Common myeloid progenitor, CD34-positive (primary cell): Measurements from ENCODE around the gene KRTAP10-3.

ENCODE experiments used
- CTCF ChIA-PET: fragments of 350-600 bp; sonication (Branson Sonifier 250); formaldehyde crosslinking; loops from one replicate; lab custom pipeline; 2021; ENCODE audit warnings: antibody characterized with exemption; lab: Charles Lee
- POLR2A ChIA-PET: fragments of 350-600 bp; sonication (Branson Sonifier 250); formaldehyde crosslinking; loops from one replicate; lab custom pipeline; 2021; ENCODE audit warnings: antibody characterized with exemption; lab: Charles Lee
- DNase-seq, 3 donors: peaks; one replicate each; pipeline versions ENCODE4 v3.0.0 to v3.0.0-alpha.2; 2013
- H3K27ac ChIP-seq, 2 experiments: 1 replicate in 1 of 2; 2 replicates in 1 of 2; pipeline ENCODE4 v1.7.0; 2013; ENCODE audit warnings: inconsistent platforms in 2 of 2, low read length in 2 of 2, mild to moderate bottlenecking in 2 of 2, low read depth in 1 of 2, moderate library complexity in 1 of 2; ENCODE audit not compliant: severe bottlenecking in 2 of 2, insufficient read depth in 1 of 2, poor library complexity in 1 of 2
- H3K27me3 ChIP-seq, 5 experiments: replicated peaks in 2 of 5; 1 replicate in 3 of 5; 2 replicates in 2 of 5; pipeline versions ENCODE4 v1.6.1 to v1.7.0; 2013; ENCODE audit warnings: low read length in 4 of 5, mild to moderate bottlenecking in 2 of 5, moderate library complexity in 2 of 5, inconsistent platforms in 1 of 5; ENCODE audit not compliant: insufficient read depth in 5 of 5, control insufficient read depth in 4 of 5
- H3K36me3 ChIP-seq, 4 experiments: 1 replicate in 2 of 4; 2 replicates in 2 of 4; pipeline versions ENCODE4 v1.6.1 to v1.7.0; 2013; ENCODE audit warnings: low read length in 3 of 4, control low read depth in 1 of 4, mild to moderate bottlenecking in 1 of 4; ENCODE audit not compliant: control insufficient read depth in 4 of 4, insufficient read depth in 4 of 4
- H3K4me1 ChIP-seq, 4 experiments: 1 replicate in 3 of 4; 2 replicates in 1 of 4; pipeline versions ENCODE4 v1.6.1 to v1.7.1; 2013; ENCODE audit warnings: low read length in 3 of 4, mild to moderate bottlenecking in 3 of 4, control low read depth in 1 of 4, inconsistent platforms in 1 of 4, moderate library complexity in 1 of 4; ENCODE audit not compliant: control insufficient read depth in 4 of 4, insufficient read depth in 4 of 4; ENCODE audit errors: control extremely low read depth in 1 of 4
- H3K4me3 ChIP-seq, 7 experiments: 1 replicate in 4 of 7; 2 replicates in 3 of 7; pipeline versions ENCODE4 v1.5.1 to v1.7.0; 2013; ENCODE audit warnings: mild to moderate bottlenecking in 7 of 7, low read length in 6 of 7, moderate library complexity in 6 of 7, inconsistent platforms in 2 of 7, low read depth in 2 of 7, control low read depth in 1 of 7; ENCODE audit not compliant: insufficient read depth in 4 of 7, control insufficient read depth in 1 of 7; ENCODE audit errors: extremely low read depth in 1 of 7
- H3K9me3 ChIP-seq, 5 experiments: 1 replicate in 4 of 5; 2 replicates in 1 of 5; pipeline versions ENCODE4 v1.6.1 to v1.7.1; 2013; ENCODE audit warnings: low read length in 4 of 5, mild to moderate bottlenecking in 2 of 5, inconsistent platforms in 1 of 5, low read depth in 1 of 5, moderate library complexity in 1 of 5; ENCODE audit not compliant: control insufficient read depth in 4 of 5, insufficient read depth in 2 of 5; ENCODE audit errors: control extremely low read depth in 1 of 5
- WGBS: methylation state at CpG from one replicate; pipeline ENCODE4 v1.1.5; 2013; ENCODE audit not compliant: insufficient coverage; 5-methylcytosine and 5-hydroxymethylcytosine counted together

The KRTAP10-3 gene

DNA sequence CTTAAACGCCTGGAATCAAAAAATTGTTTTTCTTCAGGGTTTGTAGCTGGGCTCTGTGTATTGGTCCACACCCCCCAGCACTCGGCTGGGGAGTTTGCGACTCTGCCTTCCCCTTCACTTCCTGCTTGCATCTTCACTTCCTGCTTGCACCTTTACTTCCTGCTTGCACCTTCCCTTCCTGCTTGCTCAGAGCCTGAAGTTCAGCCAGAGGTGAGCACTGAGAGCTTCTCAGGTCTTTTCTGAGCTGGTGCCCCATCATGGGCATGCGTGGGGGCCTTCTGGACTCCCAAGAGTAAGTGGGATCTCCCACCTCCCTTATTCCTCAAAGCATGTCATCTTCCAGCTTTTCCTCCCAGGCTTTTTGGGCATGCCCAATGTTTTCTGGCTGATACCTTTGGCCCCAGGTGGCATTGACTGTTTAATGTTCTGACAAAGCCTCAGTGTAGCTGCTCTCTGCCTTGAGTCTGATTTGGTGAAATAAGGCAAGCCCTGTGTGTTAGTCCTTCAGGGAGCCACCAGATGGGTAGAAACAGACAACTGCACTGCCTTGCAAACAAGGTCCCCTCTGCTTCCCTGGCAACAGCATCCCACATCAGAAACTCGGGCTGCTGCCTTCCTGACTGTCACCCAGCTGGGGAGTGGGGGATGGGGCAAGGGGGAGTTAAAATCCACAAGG, 10.8 kb downstream of the KRTAP10-3 start:
- no peak for DNase-seq
- Histone ChIP-seq H3K27ac (no peak overlapping the region), H3K4me1 (no peaks in the 10 kb centered on the region), H3K4me3 (no peak overlapping the region), H3K27me3 (peaks cover 0 to 51% (median 6%) of the 10 kb centered on the region in 5 experiments), H3K9me3 (peaks cover 3 to 18% (median 5%) of the 10 kb centered on the region in 5 experiments), H3K36me3 (no peaks in the 10 kb centered on the region)
- WGBS = 50% methylated on average over 4 of the region's 5 CpGs
- POLR2A ChIA-PET = no interaction called here
- CTCF ChIA-PET = interaction anchor here (1.0 kb wide), 1 partner anchor 11 kb away, joined by 4 read pairs; no protein-coding TSS in a partner anchor

DNA sequence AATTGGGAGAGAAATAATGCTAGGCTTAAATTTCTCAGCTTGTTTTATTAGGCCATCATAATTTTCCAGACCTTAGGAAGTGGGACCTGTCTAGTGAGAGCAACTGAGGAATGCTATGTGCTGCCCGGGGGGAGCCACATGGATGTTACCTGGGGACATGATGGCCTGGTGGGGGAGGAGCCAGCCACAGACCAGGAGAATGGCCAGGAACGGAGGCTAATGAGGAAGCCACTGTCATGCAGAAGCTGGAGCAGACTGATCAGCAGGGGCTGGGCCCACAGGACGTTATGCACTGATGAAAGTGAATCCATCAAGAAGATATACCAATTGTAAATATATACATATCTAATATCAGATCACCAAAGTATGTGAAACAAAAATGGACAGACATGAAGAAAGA, 14.0 kb downstream of the KRTAP10-3 start:
- H3K9me3 ChIP-seq = peaks cover 3 to 18% (median 10%) of the 10 kb centered on the region in 5 experiments
- no peak overlapping the region for H3K27ac ChIP-seq
- ChIA-PET POLR2A (no interaction called here), CTCF (no interaction called here)
- H3K4me3 ChIP-seq = no peak overlapping the region
- H3K36me3 ChIP-seq = no peaks in the 10 kb centered on the region
- H3K27me3 ChIP-seq = peaks cover 0 to 39% (median 10%) of the 10 kb centered on the region in 5 experiments
- no peaks in the 10 kb centered on the region for H3K4me1 ChIP-seq
- DNase-seq = no peak
- WGBS = 100% methylated on average over 1 of the region's 3 CpGs

DNA sequence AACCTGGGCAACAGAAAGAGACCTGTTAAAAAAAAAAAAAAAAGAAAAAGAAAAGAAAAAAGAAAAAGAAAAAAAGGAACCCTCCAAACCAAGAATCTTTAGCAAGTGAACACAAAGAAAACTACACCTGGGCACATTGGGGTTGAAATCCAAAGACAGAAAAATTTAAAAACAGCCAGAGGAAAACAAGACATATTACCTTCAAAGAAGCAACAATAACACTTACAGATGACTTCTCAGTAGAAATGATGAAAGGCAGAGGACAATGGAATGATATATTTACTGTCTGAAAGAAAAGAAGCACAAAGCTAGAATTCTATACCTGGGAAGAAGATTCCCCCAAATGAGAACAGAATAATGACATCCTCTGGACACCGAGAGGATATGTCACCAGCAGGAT, 15.9 kb downstream of the KRTAP10-3 start:
- Histone ChIP-seq H3K27ac (no peak overlapping the region), H3K4me1 (no peaks in the 10 kb centered on the region), H3K4me3 (no peak overlapping the region), H3K36me3 (no peaks in the 10 kb centered on the region), H3K27me3 (peaks cover 0 to 20% (median 4%) of the 10 kb centered on the region in 5 experiments), H3K9me3 (peaks cover 3 to 15% (median 8%) of the 10 kb centered on the region in 5 experiments)
- CTCF ChIA-PET = no interaction called here
- DNase-seq = no peak
- POLR2A ChIA-PET = no interaction called here
- 100% methylated on average over 1 of the region's 1 CpG for WGBS

DNA sequence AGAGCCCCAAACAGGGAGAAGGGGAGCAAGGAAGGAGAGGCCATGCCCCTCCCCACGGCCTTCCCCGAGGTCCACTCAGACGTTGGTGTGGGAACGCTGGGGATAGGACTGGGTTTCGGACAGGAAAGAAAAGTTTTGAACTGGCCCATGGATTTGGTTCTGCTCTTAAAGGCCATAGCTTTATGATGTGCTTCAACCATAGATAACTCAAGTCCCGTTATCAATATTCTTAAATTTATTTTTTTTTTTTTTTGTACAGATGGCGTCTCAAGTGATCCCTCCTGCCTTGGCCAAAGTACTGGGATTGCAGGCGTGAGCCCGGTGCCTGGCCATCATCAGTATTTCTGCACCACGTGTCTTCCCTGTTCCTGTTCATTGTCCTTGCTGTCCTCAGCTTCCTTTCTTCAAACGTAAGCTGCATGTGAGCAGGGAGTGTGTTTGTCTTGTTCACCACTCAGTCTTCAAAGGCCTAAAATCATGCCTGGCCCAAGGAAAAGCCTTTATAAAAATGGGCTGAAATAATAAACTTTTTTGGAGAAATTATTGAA, 17.8 kb downstream of the KRTAP10-3 start:
- ChIA-PET POLR2A (no interaction called here), CTCF (interaction anchor here (0.6 kb wide), 1 partner anchor 24 kb away, joined by 4 read pairs; no protein-coding TSS in a partner anchor)
- 78% methylated on average over 7 of the region's 11 CpGs for WGBS
- Histone ChIP-seq H3K27me3 (peaks cover 0 to 8% (median 3%) of the 10 kb centered on the region in 5 experiments), H3K36me3 (no peaks in the 10 kb centered on the region), H3K27ac (no peak overlapping the region), H3K4me1 (no peaks in the 10 kb centered on the region), H3K4me3 (no peak overlapping the region), H3K9me3 (peaks cover 0 to 5% (median 0%) of the 10 kb centered on the region in 5 experiments)
- DNase-seq = no peak

DNA sequence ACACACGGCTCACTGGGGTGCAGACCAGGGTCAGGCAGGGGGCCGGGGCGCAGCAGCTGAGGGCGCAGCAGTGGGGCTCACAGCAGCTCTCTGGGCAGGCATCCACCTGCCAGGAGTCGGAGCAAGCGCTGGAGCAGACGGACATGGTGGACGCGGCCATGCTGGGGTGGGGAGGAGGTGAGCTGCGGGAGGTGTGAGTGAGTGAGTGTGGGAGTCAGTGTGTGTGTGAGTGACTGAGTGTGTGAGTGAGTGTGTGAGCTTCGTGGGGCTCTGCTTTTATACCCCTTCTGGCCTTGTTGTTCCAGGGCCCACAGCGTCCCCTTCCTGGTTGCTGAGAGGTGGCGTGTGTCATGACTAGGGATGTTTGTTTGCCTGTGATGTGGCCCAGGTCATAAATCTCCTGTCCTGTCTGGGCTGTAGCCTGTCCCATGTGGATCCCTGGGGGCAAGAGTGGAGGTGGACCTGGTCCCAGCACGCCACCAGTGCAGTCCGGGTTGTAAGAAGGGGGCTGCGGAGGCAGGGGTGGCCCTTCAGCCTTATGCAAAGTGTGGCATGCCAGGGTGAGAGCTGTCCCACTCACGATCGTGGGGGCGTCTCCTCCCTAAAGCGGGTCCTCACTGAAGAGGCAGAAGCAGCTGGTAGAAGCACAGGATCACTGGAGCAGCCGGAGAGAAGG, 18.5 kb downstream of the KRTAP10-3 start, which contains the start of gene KRTAP10-1:
Gene KRTAP10-1, minus strand, starts transcription at position 205 of the 676 bp plus-strand sequence. Its CDS starts 45 bp downstream, at position 160.
- peaks cover 0 to 5% (median 0%) of the 10 kb centered on the region in 5 experiments for H3K9me3 ChIP-seq
- CTCF ChIA-PET = interaction anchor here (0.6 kb wide), 1 partner anchor 25 kb away, joined by 4 read pairs; no protein-coding TSS in a partner anchor
- H3K27ac ChIP-seq = no peak within 1 kb of the TSS
- peaks cover 0 to 11% (median 3%) of the 10 kb centered on the region in 5 experiments for H3K27me3 ChIP-seq
- no peaks in the 10 kb centered on the region for H3K4me1 ChIP-seq
- POLR2A ChIA-PET = no interaction called here
- H3K36me3 ChIP-seq = no peaks in the 10 kb centered on the region
- WGBS = 90% methylated on average over 19 of the region's 21 CpGs
- DNase-seq = no peak
- H3K4me3 ChIP-seq = no peak within 1 kb of the TSS

DNA sequence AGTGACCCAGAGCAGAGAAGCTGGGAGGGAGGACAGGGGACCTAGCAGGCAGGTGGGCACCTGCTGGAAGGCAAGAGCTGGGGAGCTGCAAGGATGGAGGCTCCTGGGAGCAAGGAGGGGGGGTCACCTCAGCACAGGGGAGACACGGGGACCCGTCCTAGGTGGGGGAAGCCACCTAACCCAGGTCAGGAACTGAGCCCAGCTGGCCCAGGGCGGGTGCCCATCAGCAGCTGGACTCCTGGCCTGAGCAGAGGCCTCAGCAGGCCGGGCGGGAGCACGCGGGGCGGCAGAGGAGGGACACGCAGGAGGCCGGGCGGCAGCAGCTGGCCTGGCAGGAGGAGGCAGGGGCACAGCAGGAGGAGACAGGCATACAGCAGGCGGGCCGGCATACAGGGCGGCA, 19.5 kb downstream of the KRTAP10-3 start:
- H3K4me3 ChIP-seq = no peak overlapping the region
- no peaks in the 10 kb centered on the region for H3K4me1 ChIP-seq
- ChIA-PET CTCF (no interaction called here), POLR2A (no interaction called here)
- H3K9me3 ChIP-seq = peaks cover 0 to 5% (median 0%) of the 10 kb centered on the region in 5 experiments
- DNase-seq = no peak
- H3K27ac ChIP-seq = no peak overlapping the region
- H3K36me3 ChIP-seq = no peaks in the 10 kb centered on the region
- H3K27me3 ChIP-seq = peaks cover 0 to 11% (median 3%) of the 10 kb centered on the region in 5 experiments
- 88% methylated on average over 8 of the region's 14 CpGs for WGBS
